Neural crest cell (in vitro differentiated cells): ENCODE measurements around the gene GZF1. TPM values are rescaled to one million over a fixed set of nuclear protein-coding genes. Genes with fewer than 3 reads are reported as not detected.
A peak's percentile ranks its signal among the peaks of the same experiment; 100 is the strongest.

Experiments
- DNase-seq: peaks from one replicate; pipeline ENCODE4 v3.0.0; 2021; ENCODE audit warnings: low read depth, mixed read lengths, low spot score
- H3K27ac Mint-ChIP-seq: one replicate; pipeline ENCODE4 v1.8.0; 2021; ENCODE audit warnings: mild to moderate bottlenecking, mixed read lengths; ENCODE audit not compliant: unreplicated experiment
- H3K27me3 Mint-ChIP-seq: 2 replicates; pipeline ENCODE4 v1.8.0; 2021; ENCODE audit warnings: low read depth, mild to moderate bottlenecking, mixed read lengths
- H3K36me3 Mint-ChIP-seq: 2 replicates; pipeline ENCODE4 v1.8.0; 2021; ENCODE audit warnings: low read depth, mild to moderate bottlenecking, mixed read lengths
- H3K4me1 Mint-ChIP-seq: 2 replicates; pipeline ENCODE4 v1.8.0; 2021; ENCODE audit warnings: mixed read lengths
- H3K4me3 Mint-ChIP-seq: one replicate; pipeline ENCODE4 v1.8.0; 2021; ENCODE audit warnings: mild to moderate bottlenecking, mixed read lengths
- H3K9me3 Mint-ChIP-seq: 2 replicates; pipeline ENCODE4 v1.8.0; 2021; ENCODE audit warnings: mixed read lengths
- total RNA-seq: library from RNA; stranded (reverse); gene quantifications from 2 replicates; pipeline ENCODE4 v1.2.1, GENCODE V29; 2021
- TF ChIP-seq, protein P1 (sequence below): fragments of 200-600 bp; sonication (generic); conservative IDR thresholded peaks from 2 replicates; pipeline ENCODE4 v1.5.0; 2021; ENCODE audit warnings: antibody characterized with exemption, mild to moderate bottlenecking

Gene GZF1
- total RNA-seq, 1 donor from 2014 or later, result 21.9 TPM

DNA sequence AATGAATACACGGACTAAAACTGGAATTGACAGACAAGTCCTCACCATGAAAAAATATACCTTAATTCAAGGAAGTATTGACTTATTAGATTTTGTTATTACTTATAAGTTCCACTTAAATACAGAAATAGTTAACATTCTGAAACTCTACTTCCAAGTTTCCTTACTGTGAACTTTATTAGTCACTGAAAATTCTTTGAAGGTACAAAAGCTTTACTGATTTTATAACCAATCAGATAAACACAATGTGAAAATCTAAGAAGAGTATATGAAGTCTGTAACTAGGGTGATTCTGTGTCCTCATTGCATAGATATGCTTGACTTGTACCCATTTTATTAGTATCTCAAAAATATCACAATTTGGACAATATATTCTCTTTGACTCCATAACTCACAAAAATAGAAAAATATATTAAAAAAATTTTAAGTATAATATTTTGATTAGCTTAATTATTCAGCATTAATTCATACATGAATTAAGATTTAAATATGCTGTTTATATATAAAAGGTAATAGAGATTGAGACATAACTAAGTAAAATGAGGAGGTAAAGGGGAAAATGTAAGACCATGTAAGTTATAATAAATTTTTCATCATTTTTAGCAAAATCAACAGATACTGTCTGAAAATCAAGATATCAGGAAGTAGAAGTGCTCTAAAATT lies 52.7 kb downstream of the GZF1 start:
- Mint-ChIP-seq H3K9me3 (no peaks in the 10 kb centered on the region), H3K4me1 (peaks cover 13% of the 10 kb centered on the region), H3K36me3 (no peaks in the 10 kb centered on the region), H3K27ac (no peak overlapping the region), H3K27me3 (no peaks in the 10 kb centered on the region), H3K4me3 (no peak overlapping the region)
- TF ChIP-seq, protein P1, sequence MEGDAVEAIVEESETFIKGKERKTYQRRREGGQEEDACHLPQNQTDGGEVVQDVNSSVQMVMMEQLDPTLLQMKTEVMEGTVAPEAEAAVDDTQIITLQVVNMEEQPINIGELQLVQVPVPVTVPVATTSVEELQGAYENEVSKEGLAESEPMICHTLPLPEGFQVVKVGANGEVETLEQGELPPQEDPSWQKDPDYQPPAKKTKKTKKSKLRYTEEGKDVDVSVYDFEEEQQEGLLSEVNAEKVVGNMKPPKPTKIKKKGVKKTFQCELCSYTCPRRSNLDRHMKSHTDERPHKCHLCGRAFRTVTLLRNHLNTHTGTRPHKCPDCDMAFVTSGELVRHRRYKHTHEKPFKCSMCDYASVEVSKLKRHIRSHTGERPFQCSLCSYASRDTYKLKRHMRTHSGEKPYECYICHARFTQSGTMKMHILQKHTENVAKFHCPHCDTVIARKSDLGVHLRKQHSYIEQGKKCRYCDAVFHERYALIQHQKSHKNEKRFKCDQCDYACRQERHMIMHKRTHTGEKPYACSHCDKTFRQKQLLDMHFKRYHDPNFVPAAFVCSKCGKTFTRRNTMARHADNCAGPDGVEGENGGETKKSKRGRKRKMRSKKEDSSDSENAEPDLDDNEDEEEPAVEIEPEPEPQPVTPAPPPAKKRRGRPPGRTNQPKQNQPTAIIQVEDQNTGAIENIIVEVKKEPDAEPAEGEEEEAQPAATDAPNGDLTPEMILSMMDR, result no peak
- no peak for DNase-seq

DNA sequence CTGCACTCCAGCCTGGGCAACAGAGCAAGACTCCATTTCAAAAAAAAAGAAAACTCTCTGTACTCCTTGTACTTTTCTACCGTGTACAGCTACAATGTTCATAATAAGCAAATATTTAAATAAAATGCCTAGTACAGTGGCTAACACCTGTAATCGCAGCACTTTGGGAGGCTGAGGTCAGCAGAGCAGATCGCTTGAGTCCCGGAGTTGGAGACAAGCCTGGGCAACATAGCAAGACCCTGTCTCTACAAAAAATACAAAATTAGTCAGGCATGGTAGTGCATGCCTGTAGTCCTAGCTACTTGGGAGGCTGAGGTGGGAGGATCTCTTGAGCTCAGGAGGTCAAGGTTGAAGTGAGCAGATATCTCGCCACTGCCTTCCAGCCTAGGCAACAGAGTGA lies 53.6 kb downstream of the GZF1 start:
- no peak for DNase-seq
- Mint-ChIP-seq H3K4me3 (no peak overlapping the region), H3K9me3 (no peaks in the 10 kb centered on the region), H3K36me3 (no peaks in the 10 kb centered on the region), H3K27ac (no peak overlapping the region), H3K4me1 (peaks cover 19% of the 10 kb centered on the region), H3K27me3 (no peaks in the 10 kb centered on the region)
- TF ChIP-seq, protein P1, result no peak

DNA sequence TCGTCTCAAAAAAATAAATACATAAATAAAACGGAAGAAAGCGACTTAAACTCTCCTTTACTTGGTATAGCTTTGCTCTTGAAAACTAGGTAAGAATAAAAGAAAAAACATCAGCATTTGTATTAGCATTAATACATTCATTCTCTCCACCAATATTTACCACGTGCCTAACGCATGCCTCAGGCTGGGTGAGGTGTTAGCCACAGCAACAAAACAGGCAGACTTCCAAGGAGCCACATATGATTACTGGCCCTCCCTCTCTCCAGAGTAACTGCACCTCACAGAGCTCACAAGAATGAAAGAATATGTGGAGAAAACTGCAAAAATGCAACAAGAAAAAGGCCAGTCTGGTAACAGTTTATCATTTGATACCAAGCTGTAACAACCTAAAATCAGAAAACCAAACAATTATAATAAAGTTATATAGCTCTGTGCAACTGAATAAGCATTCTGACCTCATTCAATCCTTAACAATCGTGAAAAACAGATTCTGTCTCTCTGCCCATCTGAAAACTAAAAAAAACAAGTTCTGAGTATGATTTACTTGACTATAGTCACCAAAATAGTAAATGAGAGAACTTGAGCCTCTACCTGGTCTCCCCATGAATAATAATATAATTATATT lies 54.1 kb downstream of the GZF1 start:
- Mint-ChIP-seq H3K4me1 (peaks cover 19% of the 10 kb centered on the region), H3K27me3 (no peaks in the 10 kb centered on the region), H3K27ac (no peak overlapping the region), H3K4me3 (no peak overlapping the region), H3K9me3 (no peaks in the 10 kb centered on the region), H3K36me3 (no peaks in the 10 kb centered on the region)
- TF ChIP-seq, protein P1, result no peak
- DNase-seq, result no peak

DNA sequence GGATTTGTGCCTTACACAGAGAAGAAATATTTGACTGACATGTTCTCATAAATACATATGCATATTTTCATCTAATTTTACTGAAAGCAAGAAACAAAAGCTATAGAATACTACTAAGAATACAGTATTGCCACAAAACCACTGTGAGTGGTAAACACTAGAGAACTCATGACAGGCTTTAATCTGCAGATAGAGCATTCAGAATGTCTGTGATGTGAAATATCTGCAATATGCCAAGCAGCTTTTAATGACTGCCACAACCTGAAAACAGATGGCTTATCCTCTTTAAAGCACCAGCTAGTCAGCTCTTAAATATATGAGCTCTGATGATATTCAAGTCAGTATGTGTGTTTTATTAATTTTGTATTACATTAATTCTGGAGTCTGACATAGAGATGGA lies 55.9 kb downstream of the GZF1 start:
- Mint-ChIP-seq H3K36me3 (no peaks in the 10 kb centered on the region), H3K4me3 (peak overlapping the region; percentile 34), H3K27ac (no peak overlapping the region), H3K9me3 (no peaks in the 10 kb centered on the region), H3K27me3 (no peaks in the 10 kb centered on the region), H3K4me1 (peaks cover 26% of the 10 kb centered on the region)
- DNase-seq, result no peak
- TF ChIP-seq, protein P1, result no peak

DNA sequence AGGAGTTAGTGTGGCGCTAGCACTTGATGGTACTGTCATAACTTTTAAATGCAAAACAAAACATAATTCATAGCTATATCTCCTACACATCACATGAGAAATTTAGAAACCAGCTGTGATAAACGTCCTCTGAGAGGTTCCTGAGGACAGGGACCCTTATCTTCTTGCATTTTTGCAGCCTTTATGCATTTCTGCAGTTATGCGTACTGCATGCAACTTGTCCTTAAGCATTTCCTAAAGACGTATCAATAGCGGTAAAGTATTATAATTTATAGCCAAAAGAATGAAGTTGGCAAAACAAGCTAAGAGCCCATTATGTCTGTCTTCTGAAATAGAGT lies 57.6 kb downstream of the GZF1 start:
- Mint-ChIP-seq H3K27me3 (no peaks in the 10 kb centered on the region), H3K9me3 (no peaks in the 10 kb centered on the region), H3K27ac (no peak overlapping the region), H3K36me3 (no peaks in the 10 kb centered on the region), H3K4me1 (peaks cover 26% of the 10 kb centered on the region), H3K4me3 (peak overlapping the region; percentile 90)
- no peak for DNase-seq
- TF ChIP-seq, protein P1, result no peak
